Measurements from ENCODE around the gene TRO.

The TRO gene, protein sequence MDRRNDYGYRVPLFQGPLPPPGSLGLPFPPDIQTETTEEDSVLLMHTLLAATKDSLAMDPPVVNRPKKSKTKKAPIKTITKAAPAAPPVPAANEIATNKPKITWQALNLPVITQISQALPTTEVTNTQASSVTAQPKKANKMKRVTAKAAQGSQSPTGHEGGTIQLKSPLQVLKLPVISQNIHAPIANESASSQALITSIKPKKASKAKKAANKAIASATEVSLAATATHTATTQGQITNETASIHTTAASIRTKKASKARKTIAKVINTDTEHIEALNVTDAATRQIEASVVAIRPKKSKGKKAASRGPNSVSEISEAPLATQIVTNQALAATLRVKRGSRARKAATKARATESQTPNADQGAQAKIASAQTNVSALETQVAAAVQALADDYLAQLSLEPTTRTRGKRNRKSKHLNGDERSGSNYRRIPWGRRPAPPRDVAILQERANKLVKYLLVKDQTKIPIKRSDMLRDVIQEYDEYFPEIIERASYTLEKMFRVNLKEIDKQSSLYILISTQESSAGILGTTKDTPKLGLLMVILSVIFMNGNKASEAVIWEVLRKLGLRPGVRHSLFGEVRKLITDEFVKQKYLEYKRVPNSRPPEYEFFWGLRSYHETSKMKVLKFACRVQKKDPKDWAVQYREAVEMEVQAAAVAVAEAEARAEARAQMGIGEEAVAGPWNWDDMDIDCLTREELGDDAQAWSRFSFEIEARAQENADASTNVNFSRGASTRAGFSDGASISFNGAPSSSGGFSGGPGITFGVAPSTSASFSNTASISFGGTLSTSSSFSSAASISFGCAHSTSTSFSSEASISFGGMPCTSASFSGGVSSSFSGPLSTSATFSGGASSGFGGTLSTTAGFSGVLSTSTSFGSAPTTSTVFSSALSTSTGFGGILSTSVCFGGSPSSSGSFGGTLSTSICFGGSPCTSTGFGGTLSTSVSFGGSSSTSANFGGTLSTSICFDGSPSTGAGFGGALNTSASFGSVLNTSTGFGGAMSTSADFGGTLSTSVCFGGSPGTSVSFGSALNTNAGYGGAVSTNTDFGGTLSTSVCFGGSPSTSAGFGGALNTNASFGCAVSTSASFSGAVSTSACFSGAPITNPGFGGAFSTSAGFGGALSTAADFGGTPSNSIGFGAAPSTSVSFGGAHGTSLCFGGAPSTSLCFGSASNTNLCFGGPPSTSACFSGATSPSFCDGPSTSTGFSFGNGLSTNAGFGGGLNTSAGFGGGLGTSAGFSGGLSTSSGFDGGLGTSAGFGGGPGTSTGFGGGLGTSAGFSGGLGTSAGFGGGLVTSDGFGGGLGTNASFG (N-terminal part only)

DNA sequence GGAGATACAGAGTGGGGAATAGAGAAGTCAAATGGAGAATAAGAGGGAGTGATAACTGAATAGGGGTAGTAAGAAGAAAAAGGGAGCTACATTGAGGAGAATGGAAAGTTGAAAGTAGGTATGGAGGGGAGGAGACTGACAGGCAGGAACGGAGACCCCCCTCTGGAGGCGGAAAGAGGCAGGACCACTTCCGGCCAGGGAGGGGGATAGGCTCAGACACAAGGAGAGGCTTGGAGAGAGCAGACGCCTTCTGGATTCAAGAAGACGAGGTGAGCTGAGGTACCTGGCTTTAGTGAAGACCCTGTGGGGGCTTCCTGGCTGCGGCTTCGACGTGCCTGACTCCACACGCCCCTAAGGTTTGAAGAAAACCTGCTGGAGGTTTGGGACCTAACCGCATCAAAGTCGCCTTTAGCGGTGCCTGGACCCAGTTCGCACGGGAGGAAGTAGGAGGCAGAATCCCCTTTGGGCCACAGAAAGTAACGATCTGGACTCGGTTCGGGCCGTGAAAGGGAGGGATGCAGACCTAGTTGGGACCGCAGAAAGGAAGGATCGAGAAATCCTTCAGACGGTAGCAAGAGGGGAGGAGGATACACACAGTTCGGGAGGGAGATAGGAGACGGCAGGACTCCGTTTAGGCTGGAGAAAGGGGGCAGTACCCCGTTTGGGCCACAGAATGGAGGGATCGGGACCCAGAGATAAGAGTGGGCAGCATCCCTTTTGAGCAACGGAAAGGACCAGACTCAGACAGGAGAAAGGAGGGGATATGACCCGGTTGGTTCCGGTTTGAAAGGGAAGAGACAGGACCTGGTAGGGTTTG lies at the start of gene TRO:
TSS of gene TRO (plus strand) at position 215 of the 817 bp plus-strand sequence. CDS start 1,423 bp downstream, outside the sequence.
- DNase-seq, result peak; percentile 1

DNA sequence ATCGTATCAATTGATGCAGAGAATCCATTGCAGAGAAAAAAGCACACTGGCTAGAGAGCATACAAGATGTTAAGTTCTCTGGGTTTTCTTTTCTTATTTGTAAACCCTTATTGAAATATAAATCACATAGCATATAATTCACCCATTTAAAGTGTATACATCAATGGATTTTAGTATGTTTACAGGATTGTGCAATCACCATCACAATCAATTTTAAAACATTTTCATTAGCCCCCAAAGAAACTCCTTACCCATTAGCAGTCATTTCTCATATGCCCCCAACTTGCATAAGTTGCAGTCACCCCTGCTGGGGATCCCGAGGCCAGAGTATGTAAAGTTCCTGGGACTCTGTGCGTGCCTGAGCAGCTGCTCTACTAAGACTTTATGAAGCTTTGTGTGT lies 34.9 kb upstream of the TRO start:
- DNase-seq, result no peak

DNA sequence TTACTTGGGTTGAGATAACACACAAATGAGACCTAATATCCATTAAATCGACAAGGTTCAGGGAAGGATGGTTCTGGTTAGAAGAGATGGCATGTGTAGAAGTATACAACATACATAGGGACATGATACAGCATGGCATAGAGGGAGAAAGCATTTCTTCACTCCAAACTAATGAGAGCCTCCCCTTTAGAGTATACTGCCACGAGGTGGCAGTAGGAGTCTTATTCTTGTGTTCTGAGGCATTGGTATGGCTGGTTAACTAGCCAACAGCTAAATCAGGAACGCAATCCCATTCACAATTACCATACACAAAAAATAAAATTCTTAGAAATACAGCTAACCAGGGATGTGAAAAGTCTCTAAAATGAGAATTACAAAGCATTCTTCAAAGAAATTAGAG lies 29.1 kb upstream of the TRO start:
- peak; percentile 18 for DNase-seq

DNA sequence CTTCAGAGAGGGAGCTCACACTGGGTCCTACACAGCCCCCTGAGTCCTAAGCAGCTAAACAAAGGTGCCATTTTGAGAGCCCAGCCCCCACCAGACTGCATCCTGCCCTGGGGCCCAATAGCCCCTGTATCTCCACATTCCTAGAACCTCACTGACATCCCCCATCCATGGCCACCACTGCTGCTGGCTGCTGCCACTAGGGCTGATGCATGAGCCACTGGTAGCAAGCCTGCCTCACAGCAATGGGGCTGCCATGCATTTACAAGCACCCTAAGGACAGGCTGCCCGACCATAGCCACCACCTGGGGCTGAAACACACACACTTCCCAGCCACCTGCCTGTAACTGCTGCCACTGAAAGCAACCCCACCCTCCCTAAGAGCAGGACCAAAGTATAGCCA lies 26.5 kb upstream of the TRO start:
- DNase-seq, result no peak

DNA sequence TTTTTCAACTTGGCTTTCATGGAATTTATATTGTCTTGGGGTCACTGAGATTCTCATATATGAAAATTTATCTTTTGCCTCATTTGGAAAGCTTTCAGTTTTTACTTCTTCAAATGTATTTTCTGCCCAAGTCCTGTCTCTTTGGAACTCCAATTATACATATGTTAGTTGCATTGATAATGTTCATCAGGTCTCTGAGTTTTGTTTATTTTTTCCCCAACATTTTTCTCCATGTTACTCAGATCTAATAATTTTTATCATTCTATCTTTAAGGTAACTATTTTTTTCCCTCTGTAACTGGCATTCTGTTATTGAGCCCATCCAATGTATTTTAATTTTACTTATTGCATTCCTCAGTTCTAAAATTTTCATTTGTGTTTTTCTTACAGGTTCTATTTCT lies 10.7 kb upstream of the TRO start:
- DNase-seq, result no peak

DNA sequence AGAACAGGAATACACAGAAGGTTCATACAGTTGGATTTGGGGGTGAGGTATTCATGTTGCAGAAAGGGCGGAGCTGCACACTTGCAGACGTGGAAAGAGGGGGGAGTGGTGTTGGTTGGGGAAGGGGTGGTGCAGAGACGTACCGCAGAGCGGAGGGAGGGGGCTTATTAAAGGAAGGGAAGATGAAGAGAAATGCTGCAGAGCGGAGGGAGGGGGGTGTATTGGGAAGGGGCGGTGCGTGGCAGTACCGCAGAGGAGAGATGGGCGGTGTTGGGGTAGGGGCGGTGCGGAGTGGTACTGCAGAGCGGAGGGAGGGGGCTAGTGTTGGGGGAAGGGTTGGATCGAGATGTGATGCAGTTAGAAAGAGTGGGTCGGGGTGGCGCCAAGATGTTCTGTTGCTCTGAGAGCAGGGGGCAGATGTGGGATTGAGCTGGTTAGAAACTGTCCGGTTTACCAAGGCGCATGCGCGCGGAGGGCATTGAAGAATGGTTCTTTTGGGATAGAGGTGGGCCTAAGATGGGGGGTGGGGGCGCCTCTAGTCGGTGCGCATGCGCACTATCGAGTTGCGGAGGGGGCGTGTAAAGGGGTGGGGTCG lies 900 bp downstream of the TRO start:
- peak; percentile 44 for DNase-seq

DNA sequence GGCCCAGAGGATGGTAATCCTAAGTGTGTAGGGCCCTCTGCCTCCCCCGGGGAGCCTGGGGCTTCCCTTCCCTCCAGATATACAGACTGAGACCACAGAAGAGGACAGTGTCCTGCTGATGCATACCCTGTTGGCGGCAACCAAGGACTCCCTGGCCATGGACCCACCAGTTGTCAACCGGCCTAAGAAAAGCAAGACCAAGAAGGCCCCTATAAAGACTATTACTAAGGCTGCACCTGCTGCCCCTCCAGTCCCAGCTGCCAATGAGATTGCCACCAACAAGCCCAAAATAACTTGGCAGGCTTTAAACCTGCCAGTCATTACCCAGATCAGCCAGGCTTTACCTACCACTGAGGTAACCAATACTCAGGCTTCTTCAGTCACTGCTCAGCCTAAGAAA lies 1.9 kb downstream of the TRO start:
- no peak for DNase-seq

DNA sequence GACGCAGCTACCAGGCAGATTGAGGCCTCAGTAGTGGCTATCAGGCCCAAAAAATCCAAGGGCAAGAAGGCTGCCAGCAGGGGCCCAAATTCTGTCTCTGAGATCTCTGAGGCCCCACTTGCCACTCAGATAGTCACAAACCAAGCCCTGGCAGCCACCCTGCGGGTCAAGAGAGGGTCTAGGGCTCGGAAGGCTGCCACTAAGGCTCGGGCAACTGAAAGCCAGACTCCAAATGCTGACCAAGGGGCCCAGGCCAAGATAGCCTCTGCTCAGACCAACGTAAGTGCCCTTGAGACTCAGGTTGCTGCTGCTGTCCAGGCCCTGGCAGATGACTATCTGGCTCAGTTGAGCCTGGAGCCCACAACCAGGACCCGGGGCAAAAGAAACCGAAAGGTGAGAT lies 2.8 kb downstream of the TRO start:
- no peak for DNase-seq

DNA sequence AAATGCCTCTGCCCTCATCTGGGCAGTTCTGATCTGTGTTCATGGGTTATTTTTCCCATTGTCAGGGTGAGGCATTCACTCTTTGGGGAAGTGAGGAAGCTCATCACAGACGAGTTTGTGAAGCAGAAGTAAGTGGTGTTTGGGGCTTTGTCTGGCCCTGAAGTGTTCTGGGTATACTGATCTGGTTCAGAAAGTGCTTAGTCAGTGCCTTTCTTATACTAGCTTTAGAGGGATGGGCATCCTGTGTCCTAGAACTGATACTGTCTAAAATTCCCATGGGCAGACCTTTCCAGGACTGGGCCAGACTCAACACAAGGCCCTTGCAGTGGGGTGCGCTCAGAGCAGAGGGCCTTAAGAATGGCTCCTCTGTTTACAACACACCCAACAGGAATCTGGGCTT lies 6.4 kb downstream of the TRO start:
- no peak for DNase-seq

DNA sequence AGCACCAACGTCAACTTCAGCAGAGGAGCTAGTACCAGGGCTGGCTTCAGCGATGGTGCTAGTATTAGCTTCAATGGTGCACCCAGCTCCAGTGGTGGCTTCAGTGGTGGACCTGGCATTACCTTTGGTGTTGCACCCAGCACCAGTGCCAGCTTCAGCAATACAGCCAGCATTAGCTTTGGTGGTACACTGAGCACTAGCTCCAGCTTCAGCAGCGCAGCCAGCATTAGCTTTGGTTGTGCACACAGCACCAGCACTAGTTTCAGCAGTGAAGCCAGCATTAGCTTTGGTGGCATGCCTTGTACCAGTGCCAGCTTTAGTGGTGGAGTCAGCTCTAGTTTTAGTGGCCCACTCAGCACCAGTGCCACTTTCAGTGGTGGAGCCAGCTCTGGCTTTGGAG lies 8.3 kb downstream of the TRO start:
- no peak for DNase-seq

DNA sequence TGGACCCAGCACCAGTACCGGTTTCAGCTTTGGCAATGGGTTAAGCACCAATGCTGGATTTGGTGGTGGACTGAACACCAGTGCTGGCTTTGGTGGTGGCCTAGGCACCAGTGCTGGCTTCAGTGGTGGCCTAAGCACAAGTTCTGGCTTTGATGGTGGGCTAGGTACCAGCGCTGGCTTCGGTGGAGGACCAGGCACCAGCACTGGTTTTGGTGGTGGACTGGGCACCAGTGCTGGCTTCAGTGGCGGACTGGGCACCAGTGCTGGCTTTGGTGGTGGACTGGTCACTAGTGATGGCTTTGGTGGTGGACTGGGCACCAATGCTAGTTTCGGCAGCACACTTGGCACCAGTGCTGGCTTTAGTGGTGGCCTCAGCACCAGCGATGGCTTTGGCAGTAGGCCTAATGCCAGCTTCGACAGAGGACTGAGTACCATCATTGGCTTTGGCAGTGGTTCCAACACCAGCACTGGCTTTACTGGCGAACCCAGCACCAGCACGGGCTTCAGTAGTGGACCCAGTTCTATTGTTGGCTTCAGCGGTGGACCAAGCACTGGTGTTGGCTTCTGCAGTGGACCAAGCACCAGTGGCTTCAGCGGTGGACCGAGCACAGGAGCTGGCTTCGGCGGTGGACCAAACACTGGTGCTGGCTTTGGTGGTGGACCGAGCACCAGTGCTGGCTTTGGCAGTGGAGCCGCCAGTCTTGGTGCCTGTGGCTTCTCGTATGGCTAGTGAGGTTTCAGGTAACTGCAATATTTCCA lies 9.8 kb downstream of the TRO start:
- no peak for DNase-seq

DNA sequence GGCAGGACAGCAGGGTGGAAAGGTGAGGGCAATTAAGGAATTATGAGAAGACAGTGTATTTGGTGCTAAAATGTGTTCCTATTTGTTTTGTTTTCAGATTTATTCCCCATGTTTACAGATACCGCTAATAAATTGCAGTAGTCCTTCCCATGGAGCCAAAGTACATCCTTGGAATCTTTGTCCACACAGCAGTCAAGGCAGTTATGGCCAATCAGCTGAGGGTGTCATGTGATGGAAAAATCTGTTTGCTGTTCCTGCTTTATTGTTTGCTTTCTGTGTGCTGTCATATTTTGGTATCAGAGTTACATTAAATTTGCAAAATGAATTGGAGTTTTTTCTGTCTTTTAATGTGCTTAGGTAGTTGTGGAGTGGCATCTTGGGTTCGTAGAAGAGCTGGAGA lies 10.5 kb downstream of the TRO start:
- no peak for DNase-seq

DNA sequence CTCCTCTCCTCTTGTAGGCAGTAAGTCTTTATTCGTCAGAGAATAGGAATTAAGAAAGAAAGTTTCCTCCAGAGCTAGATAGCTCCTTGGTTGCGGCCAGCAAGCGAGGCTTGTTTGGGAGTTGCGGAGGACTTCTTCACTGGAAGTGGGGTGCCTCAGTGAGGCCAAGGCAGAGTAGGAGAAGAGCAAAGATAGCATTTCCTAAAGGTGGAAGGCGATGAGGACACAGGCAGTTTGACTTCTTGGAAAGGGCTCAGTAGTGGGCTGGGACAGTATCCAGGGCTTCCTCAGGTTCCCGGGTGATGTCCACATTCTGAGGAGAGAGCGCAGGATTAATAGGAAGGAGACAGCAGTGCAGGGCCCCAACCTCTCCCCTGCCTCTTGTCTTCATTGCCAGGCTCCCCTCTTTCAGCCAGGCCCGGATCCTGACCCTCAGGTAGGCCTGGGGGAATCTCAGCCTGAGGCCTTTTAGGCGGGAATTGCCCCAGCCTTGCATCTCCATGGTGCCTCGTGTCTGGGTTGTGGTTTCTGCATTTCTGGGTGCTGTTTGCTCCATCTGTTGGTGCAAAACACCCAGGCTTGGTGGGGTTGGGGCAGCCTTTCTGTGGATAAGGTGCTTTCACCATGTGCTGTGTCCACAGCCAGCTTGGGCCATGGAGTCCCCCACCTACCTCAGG lies 12.7 kb downstream of the TRO start:
- no peak for DNase-seq

DNA sequence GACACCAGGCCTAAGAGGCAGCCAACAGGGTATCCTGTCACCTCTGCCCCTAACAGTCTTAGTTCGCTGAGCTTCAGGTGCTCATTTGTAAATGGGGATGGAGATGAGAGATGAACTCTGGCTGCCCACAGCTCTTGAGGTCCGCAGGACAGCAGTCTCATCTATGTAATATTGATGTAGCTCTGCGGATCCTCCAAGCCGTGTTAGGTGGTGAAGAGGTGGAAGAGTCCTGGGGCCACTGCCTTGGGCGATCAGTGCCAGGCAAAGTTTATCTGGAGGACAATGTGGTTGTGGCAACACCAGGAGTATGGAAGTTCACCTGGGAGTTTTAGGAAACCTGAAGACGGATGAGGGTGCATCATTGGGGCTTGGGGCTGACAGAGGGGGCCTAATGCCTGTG lies 13.4 kb downstream of the TRO start:
- no peak for DNase-seq

DNA sequence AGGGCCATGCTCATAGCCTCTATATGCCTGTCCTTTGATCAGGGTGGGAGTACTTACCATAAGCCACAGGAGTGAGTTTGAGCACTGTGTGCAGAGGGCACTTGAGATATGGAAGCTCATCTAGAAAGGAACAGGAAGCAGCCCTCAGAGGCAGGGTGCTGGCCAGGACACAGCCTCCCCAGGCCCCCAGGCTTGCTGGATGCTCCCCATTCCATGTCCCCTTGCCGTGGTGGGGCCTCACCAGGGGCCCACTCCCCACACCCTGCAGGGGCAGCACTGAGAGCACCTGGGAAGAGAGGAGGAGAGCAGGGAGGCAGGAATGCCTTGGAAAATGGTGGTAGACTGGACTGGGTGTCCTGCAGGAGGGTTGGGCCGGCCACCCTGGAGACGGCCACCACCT lies 14.3 kb downstream of the TRO start:
- no peak for DNase-seq

DNA sequence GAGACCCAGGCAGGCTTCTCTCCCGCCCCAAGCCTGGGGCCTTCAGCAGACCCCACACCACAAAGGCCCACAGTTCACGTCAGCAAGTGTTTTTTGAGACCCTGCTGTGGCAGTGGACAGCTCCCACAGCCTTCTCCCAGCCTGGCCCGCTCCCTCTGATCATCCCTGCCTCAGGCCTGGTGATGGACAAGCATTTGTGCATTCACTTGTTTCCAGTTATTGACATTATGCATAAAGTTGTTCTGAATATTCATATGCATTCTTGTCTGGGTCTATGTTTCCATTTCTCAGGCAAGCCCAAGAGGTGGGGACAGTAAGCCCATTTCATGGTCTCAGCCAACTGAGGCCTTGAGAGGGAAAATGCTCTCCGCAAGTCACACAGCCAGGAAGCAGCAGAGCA lies 14.7 kb downstream of the TRO start:
- no peak for DNase-seq

DNA sequence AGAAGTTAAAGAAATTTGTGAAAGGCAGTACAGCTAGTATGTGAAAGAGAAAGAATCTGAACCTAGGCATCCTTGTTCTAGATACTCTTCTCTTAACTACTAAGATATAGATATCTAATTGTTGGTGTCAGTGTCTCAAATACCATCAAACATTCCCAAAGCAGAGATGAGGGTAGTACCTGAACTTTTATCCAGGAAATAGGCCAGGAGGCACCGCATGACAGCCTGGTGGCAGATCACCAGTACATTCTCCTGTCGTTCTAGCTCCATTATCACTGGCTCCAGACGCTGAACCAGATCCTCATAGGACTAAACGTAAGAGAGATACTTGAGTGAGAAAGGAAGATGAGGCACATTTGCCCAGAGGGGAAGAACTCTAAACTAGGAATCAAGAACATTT lies 16.8 kb downstream of the TRO start:
- no peak for DNase-seq

DNA sequence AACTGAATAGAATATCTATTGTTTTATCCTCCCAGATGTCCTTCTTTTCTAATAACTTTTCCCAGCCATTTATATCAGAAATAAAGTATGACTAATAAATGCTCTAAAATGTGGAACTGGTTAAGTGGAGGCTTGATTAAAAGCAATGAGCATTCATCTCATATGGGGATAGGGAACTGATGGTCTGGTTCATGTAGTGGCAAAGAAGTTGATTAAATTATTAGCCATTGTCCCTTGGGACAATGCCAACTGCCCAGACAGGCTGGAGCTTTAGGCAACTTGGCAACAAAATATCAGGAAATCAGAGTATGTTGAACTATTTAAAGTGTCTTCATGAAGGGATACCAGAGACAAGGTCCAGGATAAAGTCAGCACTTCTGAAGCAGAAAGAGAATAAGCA lies 24.2 kb downstream of the TRO start:
- no peak for DNase-seq

DNA sequence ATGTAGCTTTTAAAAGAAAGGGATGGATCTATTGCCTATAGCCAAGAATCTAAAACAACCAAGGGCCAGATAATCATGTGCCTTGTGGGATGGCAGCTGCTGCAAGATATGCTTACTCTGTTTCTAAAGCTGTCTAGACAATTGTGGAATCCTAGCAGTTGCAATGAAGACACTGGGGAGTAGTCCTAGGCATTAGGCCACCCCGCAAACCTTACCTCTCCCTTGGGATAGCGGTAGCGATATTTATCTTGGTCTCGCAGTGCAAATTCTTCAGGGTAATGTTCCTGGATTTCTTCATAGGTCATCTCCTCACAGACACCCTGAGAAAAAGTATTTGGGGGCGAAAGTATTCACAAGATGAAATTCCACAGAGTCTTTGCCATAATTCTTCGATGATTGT lies 24.6 kb downstream of the TRO start:
- no peak for DNase-seq

DNA sequence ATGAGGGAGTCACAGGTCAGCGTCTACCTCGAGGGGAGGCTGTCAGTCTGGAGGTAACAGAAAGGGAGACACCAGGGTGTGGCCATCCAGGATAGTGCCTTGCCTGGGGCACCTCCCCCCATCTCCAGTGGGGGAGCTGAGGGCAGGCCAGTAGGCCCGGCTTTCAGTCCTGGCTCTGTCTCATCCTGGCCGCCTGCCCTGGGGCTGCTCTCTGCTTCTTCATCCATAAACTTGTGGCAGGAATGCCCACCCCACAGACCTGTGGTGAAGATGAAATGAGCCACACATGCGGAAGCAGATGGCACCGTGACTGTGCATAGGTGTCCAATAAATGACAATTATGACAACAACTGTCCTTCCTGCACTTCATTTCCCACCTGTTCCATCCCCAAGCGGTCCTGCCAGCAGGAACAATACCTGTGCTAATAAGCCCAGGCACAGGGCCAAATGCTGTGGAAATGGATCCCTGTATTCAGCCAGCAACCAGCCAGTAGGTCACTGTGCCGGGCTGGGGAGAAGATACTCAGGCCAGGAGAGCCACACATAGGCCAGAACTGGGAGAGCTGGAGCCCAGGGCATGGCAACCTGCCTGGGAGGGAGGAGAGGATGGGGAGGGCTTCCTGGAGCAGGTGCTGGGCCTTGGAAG lies 30.2 kb downstream of the TRO start:
- no peak for DNase-seq

Measured in EL (cell line).